Measurements from ENCODE around the gene FKBP6. TPM values are rescaled to one million over a fixed set of nuclear protein-coding genes. Genes with fewer than 3 reads are reported as not detected.

FKBP6 gene
- total and polyA plus RNA-seq, 2 of the 13 experiments (the other 11 are each of a cell fraction or from before 2014, with no cell fraction given), result 0.07 to 0.20 TPM

DNA sequence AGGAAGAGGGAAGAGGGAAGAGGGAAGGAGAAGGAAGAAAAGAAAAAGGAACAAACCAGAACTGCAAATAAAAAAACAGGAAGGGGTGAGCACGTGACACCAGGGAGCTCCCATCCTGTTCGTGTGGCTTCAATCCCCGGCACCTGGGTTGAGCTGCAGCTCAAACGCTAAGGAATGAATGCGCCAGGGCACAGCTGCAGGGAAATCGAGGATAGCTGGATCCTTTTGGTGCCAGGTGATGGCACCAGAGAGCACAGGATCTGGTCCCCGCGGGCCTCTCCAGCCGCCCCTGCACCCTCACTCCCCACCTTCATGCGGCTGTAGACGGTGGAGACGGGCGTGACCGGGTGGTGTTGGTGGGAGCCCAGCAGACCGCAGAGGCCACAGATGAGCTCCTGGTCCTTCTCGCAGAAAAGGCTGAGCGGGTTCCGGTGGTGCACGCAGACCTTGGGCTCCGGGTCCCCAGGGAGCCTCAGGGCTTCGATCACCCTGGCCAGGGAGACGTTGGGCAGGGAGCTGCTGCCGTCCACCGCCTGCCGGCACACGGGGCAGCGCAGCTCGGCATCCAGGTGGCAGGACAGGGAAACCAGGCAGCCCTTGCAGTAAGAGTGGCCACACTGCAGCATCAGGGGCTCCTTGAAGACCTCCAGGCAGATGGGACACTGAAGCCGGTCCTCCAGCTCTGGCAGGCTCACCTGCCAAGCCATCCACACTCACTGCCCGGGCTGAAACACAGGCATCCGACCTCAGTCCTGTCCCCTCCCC is 3.7 kb upstream of the FKBP6 start (continued):
- TF ChIP-seq PAWR (CRISPR knock-in tag; IDR thresholded peaks at IDR 0.05; ENCODE audit: borderline replicate concordance), result 0 out of 2 replicates have a peak, but pooled peaks have one; percentile 18
- peak; percentile 39; the same call in 1 of the 2 replicates for TF ChIP-seq ARNT2 (CRISPR knock-in tag; IDR thresholded peaks at IDR 0.05; ENCODE audit: low read depth)
- 0 out of 2 replicates have a peak, but pooled peaks have one; percentile 21 for TF ChIP-seq MED1 (CRISPR knock-in tag; IDR thresholded peaks at IDR 0.05)
- peak; percentile 47 for TF ChIP-seq ZFX (CRISPR knock-in tag; IDR thresholded peaks at IDR 0.05; ENCODE audit: low read depth)
- peak; percentile 61; the same call in 1 of the 2 replicates for TF ChIP-seq SAP130 (CRISPR knock-in tag; IDR thresholded peaks at IDR 0.05; ENCODE audit: low read depth)
- peak; percentile 68; the same call in 1 of the 2 replicates for TF ChIP-seq NFKB2 (CRISPR knock-in tag; IDR thresholded peaks at IDR 0.05; ENCODE audit: borderline replicate concordance)
- TF ChIP-seq HNRNPLL (IDR thresholded peaks at IDR 0.05; ENCODE audit: low read depth, low read length, poor library complexity, severe bottlenecking), result peak; percentile 30
- peak; percentile 62; the same call in 1 of the 2 replicates for TF ChIP-seq ZNF614 (CRISPR knock-in tag; IDR thresholded peaks at IDR 0.05; ENCODE audit: borderline replicate concordance)
- TF ChIP-seq ZFY (CRISPR knock-in tag; IDR thresholded peaks at IDR 0.05), result peak; percentile 34; the same call in 1 of the 2 replicates
- TF ChIP-seq ZNF724P (CRISPR knock-in tag; IDR thresholded peaks at IDR 0.05; ENCODE audit: borderline replicate concordance), result 0 out of 2 replicates have a peak, but pooled peaks have one; percentile 67
- TF ChIP-seq, protein P1, sequence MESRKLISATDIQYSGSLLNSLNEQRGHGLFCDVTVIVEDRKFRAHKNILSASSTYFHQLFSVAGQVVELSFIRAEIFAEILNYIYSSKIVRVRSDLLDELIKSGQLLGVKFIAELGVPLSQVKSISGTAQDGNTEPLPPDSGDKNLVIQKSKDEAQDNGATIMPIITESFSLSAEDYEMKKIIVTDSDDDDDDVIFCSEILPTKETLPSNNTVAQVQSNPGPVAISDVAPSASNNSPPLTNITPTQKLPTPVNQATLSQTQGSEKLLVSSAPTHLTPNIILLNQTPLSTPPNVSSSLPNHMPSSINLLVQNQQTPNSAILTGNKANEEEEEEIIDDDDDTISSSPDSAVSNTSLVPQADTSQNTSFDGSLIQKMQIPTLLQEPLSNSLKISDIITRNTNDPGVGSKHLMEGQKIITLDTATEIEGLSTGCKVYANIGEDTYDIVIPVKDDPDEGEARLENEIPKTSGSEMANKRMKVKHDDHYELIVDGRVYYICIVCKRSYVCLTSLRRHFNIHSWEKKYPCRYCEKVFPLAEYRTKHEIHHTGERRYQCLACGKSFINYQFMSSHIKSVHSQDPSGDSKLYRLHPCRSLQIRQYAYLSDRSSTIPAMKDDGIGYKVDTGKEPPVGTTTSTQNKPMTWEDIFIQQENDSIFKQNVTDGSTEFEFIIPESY (CRISPR knock-in tag; IDR thresholded peaks at IDR 0.05), result 0 out of 2 replicates have a peak, but pooled peaks have one; percentile 10
- TF ChIP-seq, protein P2, sequence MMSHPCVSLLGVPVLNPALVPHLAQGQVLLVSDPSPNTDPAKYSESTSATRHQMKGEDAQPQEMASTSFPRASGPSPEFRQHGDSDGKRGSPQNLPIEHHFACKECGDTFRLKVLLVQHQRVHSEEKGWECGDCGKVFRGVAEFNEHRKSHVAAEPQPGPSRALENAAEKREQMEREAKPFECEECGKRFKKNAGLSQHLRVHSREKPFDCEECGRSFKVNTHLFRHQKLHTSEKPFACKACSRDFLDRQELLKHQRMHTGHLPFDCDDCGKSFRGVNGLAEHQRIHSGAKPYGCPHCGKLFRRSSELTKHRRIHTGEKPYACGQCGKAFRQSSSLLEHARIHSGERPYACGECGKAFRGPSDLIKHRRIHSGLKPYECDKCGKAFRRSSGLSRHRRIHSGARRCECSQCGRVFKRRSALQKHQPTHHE (CRISPR knock-in tag; IDR thresholded peaks at IDR 0.05; ENCODE audit: borderline replicate concordance), result 0 out of 2 replicates have a peak, but pooled peaks have one; percentile 31
- peak; percentile 83 for TF ChIP-seq ZNF687 (CRISPR knock-in tag; IDR thresholded peaks at IDR 0.05)
- peak; percentile 85 for TF ChIP-seq CTCF (CRISPR knock-in tag; IDR thresholded peaks at IDR 0.05)
- TF ChIP-seq XRCC5 (optimal IDR thresholded peaks at IDR 0.05; ENCODE audit: low read length), result peak; percentile 40
- peak; percentile 63 for TF ChIP-seq RBFOX2 (IDR thresholded peaks at IDR 0.05; ENCODE audit: low read depth, low read length)

Measured in HepG2 (cell line).